ENCODE data around the gene PTDSS2.

Gene PTDSS2

DNA sequence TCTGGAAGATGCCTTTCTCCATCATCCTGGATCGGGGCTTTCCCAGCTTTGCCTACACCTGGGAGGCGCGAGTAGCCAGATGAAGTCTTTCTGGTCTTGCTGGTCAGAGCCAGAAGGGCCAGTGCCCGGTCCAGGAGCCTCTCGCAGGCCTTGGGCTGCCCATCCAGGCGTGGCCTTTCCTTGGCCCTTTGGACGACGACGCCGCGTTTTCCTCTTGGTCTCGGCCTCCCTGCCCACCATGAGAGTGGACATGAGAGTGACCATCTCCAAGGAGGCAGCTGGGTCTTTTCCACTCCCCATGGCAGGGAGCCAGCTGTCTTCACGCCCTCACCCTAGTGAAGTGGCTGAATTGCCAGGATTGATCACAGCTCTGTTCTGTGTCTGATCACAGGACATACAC is 3.5 kb downstream of the PTDSS2 start:
- H3K27me3 ChIP-seq = no peaks in the 10 kb centered on the region
- peaks cover 0 to 34% (median 26%) of the 10 kb centered on the region in 4 donors for H3K4me1 ChIP-seq
- peaks cover 0 to 32% (median 12%) of the 10 kb centered on the region in 3 donors for H3K36me3 ChIP-seq
- TF ChIP-seq, protein P1, sequence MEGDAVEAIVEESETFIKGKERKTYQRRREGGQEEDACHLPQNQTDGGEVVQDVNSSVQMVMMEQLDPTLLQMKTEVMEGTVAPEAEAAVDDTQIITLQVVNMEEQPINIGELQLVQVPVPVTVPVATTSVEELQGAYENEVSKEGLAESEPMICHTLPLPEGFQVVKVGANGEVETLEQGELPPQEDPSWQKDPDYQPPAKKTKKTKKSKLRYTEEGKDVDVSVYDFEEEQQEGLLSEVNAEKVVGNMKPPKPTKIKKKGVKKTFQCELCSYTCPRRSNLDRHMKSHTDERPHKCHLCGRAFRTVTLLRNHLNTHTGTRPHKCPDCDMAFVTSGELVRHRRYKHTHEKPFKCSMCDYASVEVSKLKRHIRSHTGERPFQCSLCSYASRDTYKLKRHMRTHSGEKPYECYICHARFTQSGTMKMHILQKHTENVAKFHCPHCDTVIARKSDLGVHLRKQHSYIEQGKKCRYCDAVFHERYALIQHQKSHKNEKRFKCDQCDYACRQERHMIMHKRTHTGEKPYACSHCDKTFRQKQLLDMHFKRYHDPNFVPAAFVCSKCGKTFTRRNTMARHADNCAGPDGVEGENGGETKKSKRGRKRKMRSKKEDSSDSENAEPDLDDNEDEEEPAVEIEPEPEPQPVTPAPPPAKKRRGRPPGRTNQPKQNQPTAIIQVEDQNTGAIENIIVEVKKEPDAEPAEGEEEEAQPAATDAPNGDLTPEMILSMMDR (IDR thresholded peaks at IDR 0.05) = no peak
- no peaks in the 10 kb centered on the region for H3K9me3 ChIP-seq
- no peak overlapping the region for H3K4me3 ChIP-seq
- intact Hi-C loops (cut with DNase I; ENCODE audit: low total_unique reads) = loop anchor here (5.0 kb wide), 1 partner anchor 49 kb away; no protein-coding TSS in a partner anchor
- no peak overlapping the region for H3K27ac ChIP-seq
- DNase-seq = no peak

DNA sequence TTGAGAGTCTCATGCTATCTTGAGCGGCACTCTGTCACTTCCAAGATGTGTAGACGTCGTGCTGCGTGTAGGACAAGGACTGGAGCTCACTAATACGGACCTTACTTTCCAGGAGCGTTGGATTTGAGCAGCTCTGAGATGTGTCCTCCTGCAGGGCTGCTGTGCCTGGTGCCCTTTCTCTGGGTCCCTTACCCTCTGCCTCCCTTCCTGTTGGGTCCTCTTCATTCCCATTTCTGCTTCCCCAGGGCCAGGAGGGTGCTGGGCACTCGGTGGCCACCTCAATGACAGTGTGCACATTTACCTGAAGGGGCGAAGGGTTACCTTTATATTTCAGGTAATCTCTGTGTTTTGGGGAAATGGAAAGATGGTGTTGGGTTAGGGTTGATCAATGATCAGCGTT is 4.0 kb downstream of the PTDSS2 start:
- DNase-seq = no peak
- H3K27me3 ChIP-seq = no peaks in the 10 kb centered on the region
- H3K4me1 ChIP-seq = peaks cover 0 to 31% (median 22%) of the 10 kb centered on the region in 4 donors
- no peak overlapping the region for H3K4me3 ChIP-seq
- intact Hi-C loops (cut with DNase I; ENCODE audit: low total_unique reads) = loop anchor here (5.0 kb wide), 1 partner anchor 48 kb away; no protein-coding TSS in a partner anchor
- no peaks in the 10 kb centered on the region for H3K9me3 ChIP-seq
- peaks cover 0 to 32% (median 12%) of the 10 kb centered on the region in 3 donors for H3K36me3 ChIP-seq
- TF ChIP-seq, protein P1 (IDR thresholded peaks at IDR 0.05) = no peak
- no peak overlapping the region for H3K27ac ChIP-seq

DNA sequence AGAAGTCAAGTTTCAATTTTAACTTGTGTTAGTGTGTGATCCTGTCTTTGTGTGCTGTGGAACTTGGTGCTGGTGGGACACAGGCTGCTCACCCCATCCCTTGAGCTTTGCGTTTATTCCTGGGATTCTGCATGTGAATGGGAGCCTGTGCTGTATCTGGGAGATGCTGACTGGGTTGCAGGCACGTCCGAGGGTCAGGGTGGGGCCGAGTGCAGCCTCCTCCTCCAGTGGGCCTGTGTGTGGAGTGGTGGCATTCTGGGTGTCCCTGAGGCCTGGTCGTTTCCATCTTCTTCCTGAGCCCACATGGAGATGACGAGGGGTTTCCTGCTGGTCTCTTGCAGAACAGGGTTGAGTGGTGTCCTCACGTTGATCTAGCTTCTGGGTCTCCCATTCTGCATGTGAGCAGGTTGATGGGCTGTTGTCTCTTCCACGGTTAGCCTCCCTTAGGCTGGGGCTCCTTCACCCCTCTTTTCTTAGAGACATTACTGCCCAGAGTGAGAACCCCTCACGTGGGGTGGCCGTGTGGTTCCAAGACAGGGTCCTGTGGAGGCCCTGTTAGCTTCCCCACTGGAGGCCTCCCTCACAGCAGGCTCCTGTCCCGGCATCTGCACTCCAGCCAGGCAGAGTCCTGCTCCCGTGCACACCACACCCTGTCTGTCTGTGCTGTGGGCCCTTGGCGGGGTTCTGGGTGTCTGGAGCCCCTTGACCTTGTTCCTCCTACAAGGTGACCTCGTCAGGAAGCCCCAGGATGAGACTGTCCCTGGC is 4.9 kb downstream of the PTDSS2 start:
- Histone ChIP-seq H3K36me3 (peaks cover 0 to 41% (median 16%) of the 10 kb centered on the region in 3 donors), H3K4me3 (no peak overlapping the region), H3K27ac (no peak overlapping the region), H3K9me3 (no peaks in the 10 kb centered on the region), H3K27me3 (no peaks in the 10 kb centered on the region), H3K4me1 (peaks cover 0 to 22% (median 13%) of the 10 kb centered on the region in 4 donors)
- intact Hi-C loops (cut with DNase I; ENCODE audit: low total_unique reads) = loop anchor here (5.0 kb wide), 1 partner anchor 47 kb away; no protein-coding TSS in a partner anchor
- no peak for DNase-seq
- TF ChIP-seq, protein P1 (IDR thresholded peaks at IDR 0.05) = no peak

DNA sequence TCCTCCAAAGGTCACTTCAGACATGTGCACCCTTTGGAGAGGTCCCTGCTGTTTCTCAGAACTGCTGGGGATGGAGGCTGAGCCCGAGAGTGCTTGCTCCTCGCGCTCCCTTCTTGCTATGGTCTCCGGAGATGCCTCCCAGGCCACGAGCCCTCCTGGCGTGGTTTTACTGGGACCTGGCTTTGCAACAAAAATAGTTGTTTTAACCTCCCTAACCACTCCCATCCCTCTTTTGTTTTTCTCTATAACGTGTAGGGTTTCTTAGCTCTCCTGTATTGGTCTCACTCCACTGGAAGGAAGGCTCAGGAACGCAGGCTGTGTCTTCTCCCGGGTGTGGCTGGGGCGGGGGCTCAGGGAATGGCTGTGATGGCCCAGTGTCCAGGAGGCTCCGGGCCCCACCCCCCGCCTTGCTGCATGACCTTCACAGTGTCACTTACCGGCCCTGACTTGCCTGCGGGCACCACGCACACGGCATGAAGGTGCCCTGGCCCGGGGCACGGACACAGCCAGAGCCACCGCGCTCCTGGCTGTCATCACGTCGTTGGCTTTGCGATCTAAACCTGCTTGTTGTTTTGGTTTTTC is 5.6 kb downstream of the PTDSS2 start:
- Histone ChIP-seq H3K27ac (no peak overlapping the region), H3K9me3 (no peaks in the 10 kb centered on the region), H3K4me3 (no peak overlapping the region), H3K36me3 (peaks cover 0 to 47% (median 22%) of the 10 kb centered on the region in 3 donors), H3K27me3 (no peaks in the 10 kb centered on the region), H3K4me1 (peaks cover 0 to 21% (median 13%) of the 10 kb centered on the region in 4 donors)
- TF ChIP-seq, protein P1 (IDR thresholded peaks at IDR 0.05) = no peak
- no peak for DNase-seq
- intact Hi-C loops (cut with DNase I; ENCODE audit: low total_unique reads) = no loop called here

DNA sequence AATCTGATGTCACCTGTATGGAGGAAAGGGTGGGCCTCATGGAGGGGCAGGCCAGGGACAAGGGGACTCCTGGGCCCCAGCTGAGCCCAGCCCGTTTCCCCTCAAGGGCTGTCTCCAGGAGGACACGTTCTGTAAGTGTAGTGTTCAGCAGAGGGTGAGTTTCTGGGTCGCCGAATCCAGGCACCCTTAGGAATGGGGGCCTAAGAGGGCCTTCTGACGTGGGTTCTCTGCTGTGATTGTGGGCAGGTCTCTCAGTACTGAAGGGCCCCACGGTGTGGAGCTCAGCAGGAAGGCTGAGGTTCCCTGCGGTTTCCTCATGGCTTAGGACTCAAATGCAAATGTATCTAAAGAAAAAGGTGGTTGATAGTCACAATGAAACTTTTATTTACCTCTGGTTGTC is 6.5 kb downstream of the PTDSS2 start:
- no peak overlapping the region for H3K27ac ChIP-seq
- no peak overlapping the region for H3K4me3 ChIP-seq
- TF ChIP-seq, protein P1 (IDR thresholded peaks at IDR 0.05) = no peak
- no peak for DNase-seq
- H3K4me1 ChIP-seq = peaks cover 0 to 12% (median 6%) of the 10 kb centered on the region in 4 donors
- intact Hi-C loops (cut with DNase I; ENCODE audit: low total_unique reads) = no loop called here
- H3K9me3 ChIP-seq = no peaks in the 10 kb centered on the region
- peaks cover 0 to 56% (median 31%) of the 10 kb centered on the region in 3 donors for H3K36me3 ChIP-seq
- no peaks in the 10 kb centered on the region for H3K27me3 ChIP-seq

Measured in tibial artery (tissue), 4 donors.